ENCODE data around the gene ZNF136. TPM values are rescaled to one million over a fixed set of nuclear protein-coding genes. Genes with fewer than 3 reads are reported as not detected.

ZNF136 gene
- total RNA-seq, 1 experiment from 2014 or later = 4.0 TPM

- no peak overlapping the region for H3K9ac ChIP-seq (ENCODE audit: low read length)
- no peak overlapping the region for H2AFZ ChIP-seq (ENCODE audit: low read depth, low read length, poor library complexity, severe bottlenecking)
- ChIA-PET RAD21 (ENCODE audit: low non-redundant PET in 1 of 2, low total read pairs in 2 of 2, uncharacterized antibody in 2 of 2, unreplicated experiment in 2 of 2) (no interaction called here), CTCF (no interaction called here), POLR2A (no interaction called here)
- H3K27ac ChIP-seq (ENCODE audit: low read depth, low read length) = no peak overlapping the region
- H3K4me1 ChIP-seq (ENCODE audit: control insufficient read depth in 1 of 2, insufficient read depth in 2 of 2, low read length in 2 of 2) = no peaks in the 10 kb centered on the region
- intact Hi-C loops (cut with micrococcal nuclease) = no loop called here
- no peak for DNase-seq (ENCODE audit: low read depth, low spot score)
- no peaks in the 10 kb centered on the region for H3K9me2 ChIP-seq (ENCODE audit: insufficient read depth)
- no peak overlapping the region for H3K4me2 ChIP-seq (ENCODE audit: low read length)
- peaks cover 4 to 16% of the 10 kb centered on the region in 2 experiments; a peak in 2 of 4 replicates for H3K9me3 ChIP-seq (ENCODE audit: control insufficient read depth in 1 of 2, insufficient read depth in 1 of 2, low read depth in 1 of 2, low read length in 2 of 2)
- no peak for TF ChIP-seq CEBPB (IDR thresholded peaks at IDR 0.05; ENCODE audit: low read depth)
- TF ChIP-seq SRF (IDR thresholded peaks at IDR 0.05; ENCODE audit: low read depth) = no peak
- no peak for TF ChIP-seq CBX3 (IDR thresholded peaks at IDR 0.05; ENCODE audit: low read depth)
- TF ChIP-seq SP1 (IDR thresholded peaks at IDR 0.05; ENCODE audit: low read depth) = no peak
- no peak for TF ChIP-seq EGR1 (IDR thresholded peaks at IDR 0.05; ENCODE audit: low read depth)
- no peak for TF ChIP-seq EZH2 (IDR thresholded peaks at IDR 0.05)
- TF ChIP-seq ZNF274 (IDR thresholded peaks at IDR 0.05; ENCODE audit: low read depth, low read length) = no peak
- no peak for TF ChIP-seq CTCF (IDR thresholded peaks at IDR 0.05 in 2 of 3, conservative IDR thresholded peaks at IDR 0.05 in 1 of 3; ENCODE audit: borderline replicate concordance in 1 of 3, insufficient read depth in 1 of 3, low read depth in 2 of 3, low read length in 2 of 3)
- TF ChIP-seq POLR2AphosphoS5 (IDR thresholded peaks at IDR 0.05; ENCODE audit: low read depth, low read length) = no peak
- TF ChIP-seq FOSL1 (IDR thresholded peaks at IDR 0.05; ENCODE audit: low read depth) = no peak
- H3K79me2 ChIP-seq (ENCODE audit: insufficient read depth, low read length) = no peaks in the 10 kb centered on the region
- H3K27me3 ChIP-seq (ENCODE audit: insufficient read depth, low read length) = no peaks in the 10 kb centered on the region
- no peaks in the 10 kb centered on the region for H3K36me3 ChIP-seq (ENCODE audit: control insufficient read depth in 1 of 2, insufficient read depth in 2 of 2, low read length in 2 of 2)
- BruUV-seq (replicated peaks) = no TSS peak
- no peak overlapping the region for H3K4me3 ChIP-seq (replicated peaks in 1 of 2; ENCODE audit: low read depth in 1 of 2, low read length in 2 of 2)
- H4K20me1 ChIP-seq (ENCODE audit: insufficient read depth) = no peaks in the 10 kb centered on the region
- no peak for ATAC-seq
These were observed 7.5 kb upstream of the ZNF136 start for GRCh38 chr19:12155324-12155860.

Data from HCT116 (cell line).